Muscle of leg (tissue), 11 donors: ENCODE data around the gene PFKFB3. TPM values are rescaled to one million over a fixed set of nuclear protein-coding genes. Genes with fewer than 3 reads are reported as not detected.

Source experiments
- DNase-seq: peaks from one replicate; pipeline ENCODE4 v3.0.0; 2013
- H3K27ac ChIP-seq: one replicate; pipeline ENCODE4 v1.5.1; 2013; ENCODE audit warnings: mild to moderate bottlenecking, low read length, control low read depth
- H3K27me3 ChIP-seq: one replicate; pipeline ENCODE4 v1.6.1; 2013; ENCODE audit warnings: low read length; ENCODE audit not compliant: control insufficient read depth, insufficient read depth
- H3K36me3 ChIP-seq: one replicate; pipeline ENCODE4 v1.6.1; 2013; ENCODE audit warnings: low read length; ENCODE audit not compliant: control insufficient read depth, insufficient read depth
- H3K4me1 ChIP-seq: one replicate; pipeline ENCODE4 v1.6.1; 2013; ENCODE audit warnings: low read length; ENCODE audit not compliant: control insufficient read depth, insufficient read depth
- H3K4me3 ChIP-seq: one replicate; pipeline ENCODE4 v1.5.1; 2013; ENCODE audit warnings: low read length, control low read depth
- H3K9me3 ChIP-seq: replicated peaks from 2 replicates; pipeline ENCODE4 v1.6.1; 2013; ENCODE audit warnings: low read depth, low read length; ENCODE audit not compliant: control insufficient read depth
- WGBS: methylation state at CpG from one replicate; pipeline ENCODE4 v1.1.5; 2013; ENCODE audit warnings: missing lambda C conversion rate; ENCODE audit not compliant: insufficient coverage; 5-methylcytosine and 5-hydroxymethylcytosine counted together
- polyA plus RNA-seq, 8 donors: library from polyadenylated mRNA; unstranded; fragments of 120-200 nt; gene quantifications; one replicate each; pipeline versions ENCODE4 v1.2.1 to v1.2.3, GENCODE V29; 2013; ENCODE audit warnings: inconsistent platforms in 1 of 8, low replicate concordance in 1 of 8; ENCODE audit not compliant: insufficient read length in 8 of 8, insufficient read depth in 1 of 8
- total RNA-seq: library from RNA; stranded (reverse); fragments of 120-200 nt; gene quantifications from one replicate; pipeline ENCODE4 v1.2.4, GENCODE V29; 2013

Gene PFKFB3
- total and polyA plus RNA-seq, 9 donors = 10.5 to 16.5 (median 12.7) TPM

DNA sequence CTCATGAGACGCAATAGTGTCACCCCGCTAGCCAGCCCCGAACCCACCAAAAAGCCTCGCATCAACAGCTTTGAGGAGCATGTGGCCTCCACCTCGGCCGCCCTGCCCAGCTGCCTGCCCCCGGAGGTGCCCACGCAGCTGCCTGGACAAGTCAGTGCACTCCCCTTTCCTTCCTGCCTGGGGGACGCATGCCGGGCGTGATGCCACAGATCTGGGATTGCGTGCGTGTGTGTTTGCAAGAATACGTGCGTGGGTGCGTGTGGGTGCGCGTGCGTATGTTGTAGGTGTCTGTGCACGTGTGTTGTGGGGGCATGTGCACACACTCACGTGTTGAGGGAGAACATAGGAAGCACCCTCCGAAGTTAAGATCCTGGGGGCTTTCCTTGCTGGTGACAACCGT, 23.5 kb downstream of the PFKFB3 start:
- H3K9me3 ChIP-seq = no peaks in the 10 kb centered on the region
- 91% methylated on average over 23 of the region's 23 CpGs for WGBS
- no peaks in the 10 kb centered on the region for H3K27me3 ChIP-seq
- H3K4me1 ChIP-seq = peaks cover 3% of the 10 kb centered on the region
- no peak overlapping the region for H3K27ac ChIP-seq
- H3K4me3 ChIP-seq = no peak overlapping the region
- peaks cover 73% of the 10 kb centered on the region for H3K36me3 ChIP-seq
- DNase-seq = no peak

DNA sequence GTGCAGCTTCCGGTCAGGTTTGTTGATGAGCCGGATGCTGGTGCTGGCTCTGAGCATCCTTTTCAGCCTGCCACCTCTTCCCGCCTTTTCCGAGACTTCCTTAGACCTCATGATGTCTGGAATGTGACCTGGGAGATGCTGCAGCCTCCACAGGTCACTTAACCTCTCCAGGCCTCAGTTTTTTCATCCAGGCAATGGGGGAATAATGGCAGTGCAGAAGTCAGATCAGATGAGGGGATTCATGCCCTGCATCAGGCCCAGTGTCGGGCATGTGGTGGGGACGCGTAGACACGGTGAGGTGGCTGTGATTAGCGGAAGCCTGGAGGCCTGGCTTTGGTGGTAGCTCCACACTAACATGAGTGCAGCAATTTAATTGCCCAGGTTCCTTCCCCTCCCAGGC, 24.6 kb downstream of the PFKFB3 start:
- Histone ChIP-seq H3K36me3 (peaks cover 65% of the 10 kb centered on the region), H3K4me3 (no peak overlapping the region), H3K27me3 (no peaks in the 10 kb centered on the region), H3K27ac (no peak overlapping the region), H3K4me1 (peaks cover 3% of the 10 kb centered on the region), H3K9me3 (no peaks in the 10 kb centered on the region)
- 100% methylated on average over 5 of the region's 9 CpGs for WGBS
- no peak for DNase-seq

DNA sequence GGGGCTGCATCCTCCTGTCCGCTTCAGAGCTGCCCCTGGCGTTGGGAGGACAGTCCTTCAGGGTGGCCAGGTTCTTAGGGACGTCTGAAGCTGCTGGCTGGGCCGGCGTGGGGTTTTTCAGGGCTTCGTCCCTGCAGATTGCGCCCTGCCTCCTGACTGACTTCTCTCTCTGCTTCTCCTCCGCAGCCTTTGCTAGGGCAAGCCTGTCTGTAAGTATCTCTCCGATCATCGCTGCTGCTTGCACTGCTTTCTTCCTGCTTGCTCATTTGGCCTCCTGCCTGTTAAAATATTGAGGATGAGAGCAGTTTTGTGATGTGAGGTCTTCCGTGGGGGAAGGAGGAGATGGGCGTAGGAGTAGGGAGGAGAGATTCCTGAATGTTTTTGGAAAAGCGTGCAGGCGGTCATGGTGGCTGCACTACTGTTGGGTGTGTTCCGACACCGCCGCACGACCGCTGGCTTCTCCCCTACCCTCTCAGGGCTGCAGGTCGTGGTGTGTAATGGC, 25.3 kb downstream of the PFKFB3 start:
- Histone ChIP-seq H3K27me3 (no peaks in the 10 kb centered on the region), H3K4me3 (no peak overlapping the region), H3K27ac (no peak overlapping the region), H3K4me1 (peaks cover 5% of the 10 kb centered on the region), H3K9me3 (no peaks in the 10 kb centered on the region), H3K36me3 (peaks cover 59% of the 10 kb centered on the region)
- WGBS = 76% methylated on average over 11 of the region's 20 CpGs
- DNase-seq = peak; percentile 54

- no peak overlapping the region for H3K27ac ChIP-seq
These were observed 25.9 kb downstream of the PFKFB3 start for GRCh38 chr10:6228647-6229046.

GRCh38 chr10:6229290-6229689, 26.6 kb downstream of the PFKFB3 start:
- no peak overlapping the region for H3K4me3 ChIP-seq
- H3K36me3 ChIP-seq = peaks cover 60% of the 10 kb centered on the region
- H3K4me1 ChIP-seq = peaks cover 10% of the 10 kb centered on the region
- no peak overlapping the region for H3K27ac ChIP-seq
- 82% methylated on average over 15 of the region's 15 CpGs for WGBS
- no peaks in the 10 kb centered on the region for H3K27me3 ChIP-seq
- no peak for DNase-seq
- no peaks in the 10 kb centered on the region for H3K9me3 ChIP-seq

More at GRCh38 chr10:6228647-6229046, 25.9 kb downstream of the PFKFB3 start:
- no peak overlapping the region for H3K4me3 ChIP-seq
- DNase-seq = no peak
- H3K9me3 ChIP-seq = no peaks in the 10 kb centered on the region
- peaks cover 59% of the 10 kb centered on the region for H3K36me3 ChIP-seq
- peaks cover 10% of the 10 kb centered on the region for H3K4me1 ChIP-seq
- no peaks in the 10 kb centered on the region for H3K27me3 ChIP-seq
- 53% methylated on average over 5 of the region's 5 CpGs for WGBS

- WGBS = 86% methylated on average over 9 of the region's 13 CpGs
These were observed 27.0 kb downstream of the PFKFB3 start for GRCh38 chr10:6229746-6230145.

DNA sequence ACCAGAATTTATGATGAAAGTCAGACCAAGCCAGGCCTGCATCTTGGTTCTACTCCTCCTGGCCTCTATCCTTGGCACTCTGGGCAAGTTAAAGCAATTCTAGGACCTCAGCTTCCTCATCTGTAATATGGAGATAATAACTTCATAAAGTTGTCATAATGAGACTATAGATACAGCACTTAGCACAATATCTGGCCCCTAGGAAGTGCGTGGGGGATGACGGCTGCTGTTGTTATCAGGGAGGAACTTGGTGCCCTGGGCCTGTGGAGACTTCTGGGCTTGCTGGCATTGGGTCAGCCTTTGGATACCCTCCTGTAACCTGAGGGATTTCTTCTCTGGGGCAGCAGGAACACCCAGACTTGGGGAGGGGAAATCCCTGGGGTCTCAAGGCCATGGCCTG, 27.6 kb downstream of the PFKFB3 start:
- Histone ChIP-seq H3K9me3 (no peaks in the 10 kb centered on the region), H3K4me1 (peaks cover 10% of the 10 kb centered on the region), H3K36me3 (peaks cover 57% of the 10 kb centered on the region), H3K4me3 (no peak overlapping the region), H3K27me3 (no peaks in the 10 kb centered on the region), H3K27ac (no peak overlapping the region)
- DNase-seq = no peak
- 100% methylated on average over 1 of the region's 2 CpGs for WGBS

More at GRCh38 chr10:6229746-6230145, 27.0 kb downstream of the PFKFB3 start:
- H3K27ac ChIP-seq = no peak overlapping the region
- H3K9me3 ChIP-seq = no peaks in the 10 kb centered on the region
- H3K36me3 ChIP-seq = peaks cover 60% of the 10 kb centered on the region
- no peaks in the 10 kb centered on the region for H3K27me3 ChIP-seq
- no peak overlapping the region for H3K4me3 ChIP-seq
- no peak for DNase-seq
- peaks cover 10% of the 10 kb centered on the region for H3K4me1 ChIP-seq

DNA sequence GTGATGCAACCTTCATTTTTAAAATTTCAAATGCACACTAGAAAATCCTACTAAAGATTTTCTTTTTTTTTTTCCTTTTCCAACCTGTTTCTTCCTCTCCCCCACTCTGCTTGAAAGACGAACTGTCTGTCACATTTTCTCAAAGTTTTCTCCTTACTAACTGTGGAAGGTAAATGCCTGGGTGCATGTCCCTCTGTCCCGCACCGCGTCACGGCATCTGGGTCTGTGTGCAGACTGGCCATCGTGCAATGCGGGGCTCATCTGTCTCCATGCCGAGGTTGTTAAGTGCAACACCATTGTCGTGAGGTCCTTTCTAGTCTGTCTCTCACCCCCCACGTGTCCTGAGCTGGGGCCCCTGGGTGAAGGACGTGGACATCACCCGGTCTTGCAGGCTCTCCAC, 28.4 kb downstream of the PFKFB3 start:
- no peak overlapping the region for H3K27ac ChIP-seq
- WGBS = 93% methylated on average over 7 of the region's 12 CpGs
- no peak overlapping the region for H3K4me3 ChIP-seq
- peaks cover 49% of the 10 kb centered on the region for H3K36me3 ChIP-seq
- no peaks in the 10 kb centered on the region for H3K9me3 ChIP-seq
- H3K27me3 ChIP-seq = no peaks in the 10 kb centered on the region
- H3K4me1 ChIP-seq = peaks cover 10% of the 10 kb centered on the region
- no peak for DNase-seq

- 86% methylated on average over 8 of the region's 13 CpGs for WGBS
- H3K36me3 ChIP-seq = peaks cover 48% of the 10 kb centered on the region
These were observed 29.0 kb downstream of the PFKFB3 start for GRCh38 chr10:6231730-6232129.

DNA sequence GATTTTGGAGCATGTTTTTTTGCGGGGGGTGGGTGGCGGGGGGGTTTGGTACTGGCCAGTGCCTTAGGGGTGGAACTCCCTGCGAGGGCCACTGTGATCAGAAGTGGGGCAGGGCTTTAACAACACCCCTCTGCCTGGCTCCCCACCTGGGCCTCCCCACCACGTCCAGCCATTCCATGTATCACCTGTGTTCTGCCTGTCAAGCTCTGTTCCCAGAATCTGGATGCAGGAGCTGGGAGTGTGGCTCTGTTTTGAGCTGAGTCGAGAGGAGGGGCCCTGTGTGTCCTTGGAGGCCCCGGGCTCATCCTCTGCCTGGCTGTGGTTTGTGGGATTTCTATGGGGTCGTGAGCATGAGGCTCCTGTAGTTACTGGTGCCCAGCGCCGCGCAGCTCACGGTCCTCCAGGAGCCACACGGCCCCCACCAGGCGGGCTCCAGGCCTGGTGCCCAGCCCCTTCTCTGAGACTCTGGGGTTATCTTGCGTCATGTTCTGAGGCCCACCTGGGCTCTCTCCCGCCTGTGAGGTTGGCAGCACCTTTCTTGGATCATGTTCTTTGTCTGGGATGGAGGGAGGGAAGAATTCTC, 29.6 kb downstream of the PFKFB3 start:
- H3K27ac ChIP-seq = no peak overlapping the region
- no peaks in the 10 kb centered on the region for H3K27me3 ChIP-seq
- H3K4me1 ChIP-seq = peaks cover 10% of the 10 kb centered on the region
- H3K4me3 ChIP-seq = no peak overlapping the region
- no peaks in the 10 kb centered on the region for H3K9me3 ChIP-seq
- H3K36me3 ChIP-seq = peaks cover 47% of the 10 kb centered on the region
- DNase-seq = no peak
- WGBS = 77% methylated on average over 6 of the region's 15 CpGs

More at GRCh38 chr10:6231730-6232129, 29.0 kb downstream of the PFKFB3 start:
- Histone ChIP-seq H3K9me3 (no peaks in the 10 kb centered on the region), H3K27me3 (no peaks in the 10 kb centered on the region), H3K4me1 (peaks cover 10% of the 10 kb centered on the region), H3K27ac (no peak overlapping the region), H3K4me3 (no peak overlapping the region)
- no peak for DNase-seq
